ENCODE measurements around the gene DFFB.

The DFFB gene

DNA sequence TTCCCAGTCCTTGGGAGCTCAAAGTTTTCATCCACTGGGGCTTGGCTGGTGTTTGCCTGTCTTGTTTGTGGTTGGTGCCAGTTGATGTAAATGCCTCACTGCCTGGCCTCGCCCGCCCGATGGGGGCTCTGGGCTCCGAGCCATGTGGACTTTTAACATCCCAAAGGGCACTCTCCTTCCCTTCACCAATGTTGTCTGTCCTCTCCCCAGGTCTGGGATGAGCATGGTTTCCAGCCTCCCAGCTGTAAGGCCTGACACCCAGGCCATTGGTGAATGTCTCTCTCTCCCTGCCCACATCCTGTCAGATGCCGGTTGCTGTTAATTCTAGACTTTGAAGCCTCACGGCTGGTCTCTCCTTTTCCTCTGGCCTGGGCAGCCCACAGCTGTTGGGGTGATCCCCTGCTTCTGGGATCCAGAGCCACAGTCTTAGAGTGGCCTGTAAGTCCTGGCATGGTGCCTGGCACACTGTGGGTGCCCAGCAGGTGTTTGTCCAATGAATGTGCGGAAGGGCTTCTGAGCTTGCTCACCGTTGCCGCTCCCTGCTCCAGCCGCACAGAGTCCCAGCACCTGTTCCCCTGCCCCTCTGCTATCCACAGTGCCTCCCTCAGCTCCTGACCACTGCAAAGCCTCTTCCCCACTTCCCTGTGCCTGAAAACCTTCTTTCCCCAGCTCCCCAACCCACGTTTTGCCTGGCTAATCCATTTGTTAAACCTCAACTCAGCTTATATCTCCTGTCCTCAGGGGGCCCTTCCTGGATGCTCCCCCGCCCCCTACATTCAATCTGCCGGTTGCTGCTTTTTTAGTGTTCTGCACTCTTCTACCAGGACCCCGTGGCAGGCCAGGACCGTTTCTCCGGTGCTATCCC is 46.1 kb downstream of the DFFB start:
- TF ChIP-seq TAF1 (IDR thresholded peaks at IDR 0.05; ENCODE audit: borderline replicate concordance, insufficient read depth, low read length) (no peak), POLR2AphosphoS5 (IDR thresholded peaks at IDR 0.05; ENCODE audit: low read depth, low read length) (no peak), FOXP2 (optimal IDR thresholded peaks at IDR 0.05; ENCODE audit: borderline replicate concordance, extremely low read depth, extremely low read length, insufficient read depth) (no peak), SIN3A (IDR thresholded peaks at IDR 0.05; ENCODE audit: borderline replicate concordance, insufficient read depth, low read length) (no peak)
- TF ChIP-seq, protein P1, sequence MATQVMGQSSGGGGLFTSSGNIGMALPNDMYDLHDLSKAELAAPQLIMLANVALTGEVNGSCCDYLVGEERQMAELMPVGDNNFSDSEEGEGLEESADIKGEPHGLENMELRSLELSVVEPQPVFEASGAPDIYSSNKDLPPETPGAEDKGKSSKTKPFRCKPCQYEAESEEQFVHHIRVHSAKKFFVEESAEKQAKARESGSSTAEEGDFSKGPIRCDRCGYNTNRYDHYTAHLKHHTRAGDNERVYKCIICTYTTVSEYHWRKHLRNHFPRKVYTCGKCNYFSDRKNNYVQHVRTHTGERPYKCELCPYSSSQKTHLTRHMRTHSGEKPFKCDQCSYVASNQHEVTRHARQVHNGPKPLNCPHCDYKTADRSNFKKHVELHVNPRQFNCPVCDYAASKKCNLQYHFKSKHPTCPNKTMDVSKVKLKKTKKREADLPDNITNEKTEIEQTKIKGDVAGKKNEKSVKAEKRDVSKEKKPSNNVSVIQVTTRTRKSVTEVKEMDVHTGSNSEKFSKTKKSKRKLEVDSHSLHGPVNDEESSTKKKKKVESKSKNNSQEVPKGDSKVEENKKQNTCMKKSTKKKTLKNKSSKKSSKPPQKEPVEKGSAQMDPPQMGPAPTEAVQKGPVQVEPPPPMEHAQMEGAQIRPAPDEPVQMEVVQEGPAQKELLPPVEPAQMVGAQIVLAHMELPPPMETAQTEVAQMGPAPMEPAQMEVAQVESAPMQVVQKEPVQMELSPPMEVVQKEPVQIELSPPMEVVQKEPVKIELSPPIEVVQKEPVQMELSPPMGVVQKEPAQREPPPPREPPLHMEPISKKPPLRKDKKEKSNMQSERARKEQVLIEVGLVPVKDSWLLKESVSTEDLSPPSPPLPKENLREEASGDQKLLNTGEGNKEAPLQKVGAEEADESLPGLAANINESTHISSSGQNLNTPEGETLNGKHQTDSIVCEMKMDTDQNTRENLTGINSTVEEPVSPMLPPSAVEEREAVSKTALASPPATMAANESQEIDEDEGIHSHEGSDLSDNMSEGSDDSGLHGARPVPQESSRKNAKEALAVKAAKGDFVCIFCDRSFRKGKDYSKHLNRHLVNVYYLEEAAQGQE (IDR thresholded peaks at IDR 0.05; ENCODE audit: insufficient read depth in 1 of 2, low read depth in 2 of 2, low read length in 2 of 2): no peak

DNA sequence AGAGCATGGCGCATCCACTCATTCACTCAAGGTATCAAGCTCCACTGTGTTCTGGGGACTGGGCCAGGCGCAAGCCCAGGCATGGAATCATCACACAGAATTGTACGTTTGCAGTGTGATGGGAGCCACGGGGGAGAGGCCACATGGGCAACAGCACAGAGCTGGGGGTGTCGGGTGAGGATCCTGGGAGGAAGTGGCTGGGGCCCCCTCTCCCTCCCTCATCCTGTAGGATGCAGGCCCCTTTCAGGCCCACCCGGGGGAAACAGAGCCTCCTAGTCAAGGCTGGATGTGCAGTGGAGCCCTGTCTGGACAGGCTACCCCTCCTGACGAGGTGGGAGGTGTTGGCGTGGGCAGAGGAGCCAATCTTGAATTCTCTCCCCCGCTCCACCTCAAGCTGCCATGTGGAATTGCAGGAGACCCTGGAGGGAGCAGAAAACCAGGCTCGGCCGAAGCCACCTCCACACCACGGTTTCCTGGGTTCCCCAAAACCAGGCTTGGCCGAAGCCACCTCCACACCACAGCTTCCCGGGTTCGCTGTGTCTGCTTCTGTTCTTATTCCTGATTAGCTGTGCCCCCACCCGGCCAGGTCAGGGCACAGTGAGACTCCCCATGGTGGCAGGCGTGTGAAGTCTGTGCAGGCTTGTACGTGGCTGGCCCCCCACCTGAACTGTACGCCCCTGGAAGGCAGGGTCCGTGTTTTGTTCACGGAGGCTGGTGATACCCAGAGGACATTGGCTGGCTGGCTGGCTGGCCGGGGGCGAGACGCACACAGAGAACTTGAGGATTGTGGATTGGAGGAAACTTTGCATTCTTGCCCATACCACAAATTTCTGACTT is 46.9 kb downstream of the DFFB start:
- TF ChIP-seq, protein P1 (IDR thresholded peaks at IDR 0.05; ENCODE audit: insufficient read depth in 1 of 2, low read depth in 2 of 2, low read length in 2 of 2): no peak
- TF ChIP-seq POLR2AphosphoS5 (IDR thresholded peaks at IDR 0.05; ENCODE audit: low read depth, low read length) (no peak), FOXP2 (optimal IDR thresholded peaks at IDR 0.05; ENCODE audit: borderline replicate concordance, extremely low read depth, extremely low read length, insufficient read depth) (no peak), TAF1 (IDR thresholded peaks at IDR 0.05; ENCODE audit: borderline replicate concordance, insufficient read depth, low read length) (no peak), SIN3A (IDR thresholded peaks at IDR 0.05; ENCODE audit: borderline replicate concordance, insufficient read depth, low read length) (no peak)

DNA sequence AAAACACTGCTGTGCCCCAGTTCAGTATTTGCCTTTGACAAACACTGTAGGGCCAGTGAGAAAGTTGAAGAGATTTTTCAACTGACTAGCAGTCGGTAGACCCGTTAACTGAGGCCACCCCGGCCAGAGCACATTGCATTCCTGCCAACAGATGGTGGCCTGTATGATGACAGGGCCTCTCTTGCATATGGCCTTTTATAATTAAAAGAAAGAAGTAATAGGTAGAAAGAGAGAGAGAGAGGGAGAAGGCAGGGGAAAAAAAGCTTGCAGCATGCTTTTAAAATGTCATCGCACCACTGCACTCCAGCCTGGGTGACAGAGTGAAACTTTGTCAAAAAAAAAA is 47.5 kb downstream of the DFFB start:
- TF ChIP-seq SIN3A (IDR thresholded peaks at IDR 0.05; ENCODE audit: borderline replicate concordance, insufficient read depth, low read length) (no peak), FOXP2 (optimal IDR thresholded peaks at IDR 0.05; ENCODE audit: borderline replicate concordance, extremely low read depth, extremely low read length, insufficient read depth) (no peak), POLR2AphosphoS5 (IDR thresholded peaks at IDR 0.05; ENCODE audit: low read depth, low read length) (no peak)

DNA sequence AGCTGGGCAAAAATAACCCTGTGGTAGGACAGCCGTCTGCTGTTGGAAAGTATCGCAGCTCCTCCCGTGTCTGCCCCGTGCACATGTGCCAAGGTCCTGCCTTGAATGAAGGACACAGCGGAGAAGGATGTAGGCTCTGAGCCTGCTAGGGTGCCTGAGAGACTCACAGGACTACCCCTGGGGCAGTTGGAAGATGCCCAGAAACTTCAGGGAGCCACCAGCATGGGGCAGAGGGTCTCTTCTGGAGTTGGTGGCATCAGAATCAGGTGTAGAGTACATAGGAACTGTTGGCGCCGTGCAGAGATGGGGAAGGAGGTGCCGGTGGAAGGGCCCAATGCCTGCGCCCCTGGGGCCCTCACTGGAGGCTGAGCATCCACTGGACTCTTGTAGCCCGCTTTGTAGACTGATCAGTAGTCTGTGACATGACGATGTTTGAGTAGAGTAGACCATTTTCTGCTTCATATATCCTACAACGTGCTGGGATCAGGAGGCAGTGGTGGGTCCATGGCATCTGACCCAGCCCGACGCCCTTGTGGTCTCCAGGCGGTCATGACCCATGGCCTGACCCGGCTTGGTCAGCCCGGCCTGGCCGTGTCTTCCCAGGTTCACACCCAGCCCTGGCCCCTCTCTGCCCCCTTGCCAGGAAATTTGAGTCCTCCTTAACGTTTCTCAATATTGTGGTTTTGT is 48.1 kb downstream of the DFFB start:
- TF ChIP-seq SIN3A (IDR thresholded peaks at IDR 0.05; ENCODE audit: borderline replicate concordance, insufficient read depth, low read length): no peak
- TF ChIP-seq, protein P1 (IDR thresholded peaks at IDR 0.05; ENCODE audit: insufficient read depth in 1 of 2, low read depth in 2 of 2, low read length in 2 of 2): no peak
- TF ChIP-seq POLR2AphosphoS5 (IDR thresholded peaks at IDR 0.05; ENCODE audit: low read depth, low read length): no peak
- TF ChIP-seq FOXP2 (optimal IDR thresholded peaks at IDR 0.05; ENCODE audit: borderline replicate concordance, extremely low read depth, extremely low read length, insufficient read depth): no peak
- no peak for TF ChIP-seq TAF1 (IDR thresholded peaks at IDR 0.05; ENCODE audit: borderline replicate concordance, insufficient read depth, low read length)
